SK-N-SH (cell line): ENCODE data around the gene RHEBL1.

ENCODE experiments used
- CTCF ChIP-seq: fragments of 200-600 bp; sonication (generic); IDR thresholded peaks from 2 replicates; pipeline ENCODE4 v1.6.1; 2017; ENCODE audit warnings: antibody characterized with exemption, mild to moderate bottlenecking, moderate library complexity
- EZH2phosphoT487 ChIP-seq: fragments of 200-600 bp; sonication (generic); IDR thresholded peaks from 2 replicates; pipeline ENCODE4 v1.6.1; 2017; ENCODE audit warnings: low read depth, mixed run types, mild to moderate bottlenecking, antibody characterized with exemption, moderate library complexity, borderline replicate concordance
- PBX3 ChIP-seq: IDR thresholded peaks from 2 replicates; pipeline ENCODE4; 2012
- POLR2AphosphoS5 ChIP-seq: IDR thresholded peaks from 2 replicates; pipeline ENCODE4 v1.6.1; 2012; ENCODE audit warnings: low read depth, low read length
- REST ChIP-seq: IDR thresholded peaks from 2 replicates; pipeline ENCODE4 v1.6.1; 2012; ENCODE audit warnings: mild to moderate bottlenecking, low read depth, low read length, moderate library complexity
- RFX5 ChIP-seq: IDR thresholded peaks from 2 replicates; pipeline ENCODE4 v1.6.1; 2012; ENCODE audit warnings: mild to moderate bottlenecking, improper control_type of control experiment, low read length
- SIN3A ChIP-seq: IDR thresholded peaks from 2 replicates; pipeline ENCODE4 v1.6.1; 2012; ENCODE audit warnings: low read depth, mild to moderate bottlenecking, low read length, moderate library complexity, borderline replicate concordance
- TAF1 ChIP-seq: IDR thresholded peaks from 2 replicates; pipeline ENCODE4 v1.6.1; 2012; ENCODE audit warnings: low read depth, mild to moderate bottlenecking, low read length, moderate library complexity, borderline replicate concordance

GRCh38 chr12:49094160-49094974, 24.6 kb upstream of the RHEBL1 start, which contains the start of gene DHH:
- TF ChIP-seq PBX3 (no peak), RFX5 (no peak), EZH2phosphoT487 (no peak), CTCF (no peak), REST (no peak), TAF1 (no peak), SIN3A (no peak), POLR2AphosphoS5 (no peak)
